ENCODE results near the gene E2F6.

Gene E2F6

DNA sequence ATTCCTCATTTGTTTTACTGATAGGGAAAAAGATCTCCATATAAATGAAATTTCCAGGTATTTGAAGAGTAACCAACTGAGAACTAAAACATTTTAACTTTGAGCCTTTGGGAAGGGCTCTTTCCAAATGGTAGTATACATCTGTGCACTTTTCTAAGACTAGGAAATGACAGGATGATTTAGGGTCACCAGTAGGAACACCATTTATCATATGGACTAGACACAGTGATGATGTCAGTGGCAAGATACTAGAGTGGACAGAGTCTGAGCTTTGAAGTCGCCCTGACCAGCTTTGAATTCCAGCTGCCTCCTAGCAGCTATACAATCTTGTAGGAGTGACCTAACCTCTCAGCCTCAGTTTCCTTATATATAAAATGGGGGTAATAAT lies 56.4 kb downstream of the E2F6 start:
- TF ChIP-seq EZH2 (IDR thresholded peaks at IDR 0.05; ENCODE audit: borderline replicate concordance, low read depth, low read length, severe bottlenecking), result no peak
- TF ChIP-seq, protein P1, sequence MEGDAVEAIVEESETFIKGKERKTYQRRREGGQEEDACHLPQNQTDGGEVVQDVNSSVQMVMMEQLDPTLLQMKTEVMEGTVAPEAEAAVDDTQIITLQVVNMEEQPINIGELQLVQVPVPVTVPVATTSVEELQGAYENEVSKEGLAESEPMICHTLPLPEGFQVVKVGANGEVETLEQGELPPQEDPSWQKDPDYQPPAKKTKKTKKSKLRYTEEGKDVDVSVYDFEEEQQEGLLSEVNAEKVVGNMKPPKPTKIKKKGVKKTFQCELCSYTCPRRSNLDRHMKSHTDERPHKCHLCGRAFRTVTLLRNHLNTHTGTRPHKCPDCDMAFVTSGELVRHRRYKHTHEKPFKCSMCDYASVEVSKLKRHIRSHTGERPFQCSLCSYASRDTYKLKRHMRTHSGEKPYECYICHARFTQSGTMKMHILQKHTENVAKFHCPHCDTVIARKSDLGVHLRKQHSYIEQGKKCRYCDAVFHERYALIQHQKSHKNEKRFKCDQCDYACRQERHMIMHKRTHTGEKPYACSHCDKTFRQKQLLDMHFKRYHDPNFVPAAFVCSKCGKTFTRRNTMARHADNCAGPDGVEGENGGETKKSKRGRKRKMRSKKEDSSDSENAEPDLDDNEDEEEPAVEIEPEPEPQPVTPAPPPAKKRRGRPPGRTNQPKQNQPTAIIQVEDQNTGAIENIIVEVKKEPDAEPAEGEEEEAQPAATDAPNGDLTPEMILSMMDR (IDR thresholded peaks at IDR 0.05; ENCODE audit: borderline replicate concordance, extremely low read depth, low read length, poor library complexity, severe bottlenecking), result no peak
- H3K4me3 ChIP-seq (ENCODE audit: low read depth in 1 of 2, low read length in 2 of 2), result no peak overlapping the region
- H3K27me3 ChIP-seq (ENCODE audit: insufficient read depth, low read length, poor library complexity), result no peaks in the 10 kb centered on the region
- H2AFZ ChIP-seq (ENCODE audit: low read depth, low read length), result no peak overlapping the region
- H3K4me2 ChIP-seq (ENCODE audit: insufficient read depth, low read length), result no peak overlapping the region
- DNase-seq, result no peak
- H4K20me1 ChIP-seq (ENCODE audit: insufficient read depth, low read length), result no peaks in the 10 kb centered on the region
- no peaks in the 10 kb centered on the region for H3K36me3 ChIP-seq (ENCODE audit: insufficient read depth, low read length)
- H3K9me3 ChIP-seq (ENCODE audit: insufficient read depth, low read length, severe bottlenecking), result no peaks in the 10 kb centered on the region
- ATAC-seq (ENCODE audit: insufficient read depth, low read depth), result no peak
- no peaks in the 10 kb centered on the region for H3K4me1 ChIP-seq (ENCODE audit: insufficient read depth, low read length)
- no peak overlapping the region for H3K27ac ChIP-seq (ENCODE audit: low read length)
- no peaks in the 10 kb centered on the region for H3K79me2 ChIP-seq (ENCODE audit: insufficient read depth, low read length)
- H3K9ac ChIP-seq (ENCODE audit: low read depth, low read length), result no peak overlapping the region

DNA sequence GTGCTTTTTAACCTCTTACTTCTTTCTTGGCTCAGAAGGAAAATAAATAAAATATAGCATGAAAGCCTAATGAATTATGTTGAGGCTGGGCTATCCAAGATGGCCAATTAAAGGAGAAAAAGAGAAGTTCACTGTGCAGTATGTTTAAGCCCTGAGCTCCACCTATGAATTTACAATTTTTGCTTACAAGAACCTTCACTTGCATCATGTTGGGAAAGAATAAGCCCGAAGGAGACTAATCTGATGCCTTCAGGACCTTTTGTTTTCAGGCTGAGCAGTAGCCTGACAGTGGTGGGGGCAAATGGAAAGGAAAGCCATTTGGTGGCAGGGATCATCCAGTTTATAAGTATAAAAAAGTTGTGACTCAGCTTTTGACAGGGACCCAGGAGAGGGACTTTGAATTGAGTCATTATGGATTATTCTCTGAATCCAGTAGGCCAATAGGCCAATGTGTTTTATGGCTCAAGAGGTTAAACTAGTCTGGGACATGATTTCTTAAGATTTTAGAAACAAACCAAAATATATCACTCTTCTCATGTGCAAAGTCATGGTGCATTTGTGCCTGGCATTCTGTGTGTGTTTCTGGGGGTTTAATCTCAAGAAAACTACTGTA lies 56.9 kb downstream of the E2F6 start:
- H3K4me2 ChIP-seq (ENCODE audit: insufficient read depth, low read length), result no peak overlapping the region
- H3K9ac ChIP-seq (ENCODE audit: low read depth, low read length), result no peak overlapping the region
- H3K27me3 ChIP-seq (ENCODE audit: insufficient read depth, low read length, poor library complexity), result no peaks in the 10 kb centered on the region
- H3K4me1 ChIP-seq (ENCODE audit: insufficient read depth, low read length), result no peaks in the 10 kb centered on the region
- no peaks in the 10 kb centered on the region for H3K36me3 ChIP-seq (ENCODE audit: insufficient read depth, low read length)
- H2AFZ ChIP-seq (ENCODE audit: low read depth, low read length), result no peak overlapping the region
- DNase-seq (no peak), ATAC-seq (ENCODE audit: insufficient read depth, low read depth) (no peak)
- H4K20me1 ChIP-seq (ENCODE audit: insufficient read depth, low read length), result no peaks in the 10 kb centered on the region
- H3K79me2 ChIP-seq (ENCODE audit: insufficient read depth, low read length), result no peaks in the 10 kb centered on the region
- TF ChIP-seq EZH2 (IDR thresholded peaks at IDR 0.05; ENCODE audit: borderline replicate concordance, low read depth, low read length, severe bottlenecking), result no peak
- TF ChIP-seq, protein P1 (IDR thresholded peaks at IDR 0.05; ENCODE audit: borderline replicate concordance, extremely low read depth, low read length, poor library complexity, severe bottlenecking), result no peak
- H3K9me3 ChIP-seq (ENCODE audit: insufficient read depth, low read length, severe bottlenecking), result no peaks in the 10 kb centered on the region
- H3K4me3 ChIP-seq (ENCODE audit: low read depth in 1 of 2, low read length in 2 of 2), result no peak overlapping the region
- no peak overlapping the region for H3K27ac ChIP-seq (ENCODE audit: low read length)

DNA sequence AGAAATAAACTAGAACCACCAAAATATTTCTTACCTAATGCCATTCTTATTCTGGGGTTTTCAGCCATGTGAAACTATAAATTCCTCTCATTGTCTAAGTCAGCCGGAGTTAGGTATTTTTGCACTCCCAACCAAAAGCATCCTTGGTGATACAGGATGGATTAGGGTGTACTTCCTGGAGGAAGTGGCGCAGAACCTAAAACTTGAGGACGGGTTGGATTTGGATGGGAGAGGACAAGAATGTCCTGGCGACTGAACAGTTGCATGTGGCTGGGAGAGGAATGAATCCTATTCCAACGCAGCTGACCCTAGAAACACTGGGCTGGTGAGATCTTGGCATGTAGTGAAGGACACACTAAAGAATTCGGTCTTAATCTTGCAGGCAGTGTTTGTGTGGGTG lies 58.5 kb downstream of the E2F6 start:
- Histone ChIP-seq H3K79me2 (ENCODE audit: insufficient read depth, low read length) (no peaks in the 10 kb centered on the region), H3K9me3 (ENCODE audit: insufficient read depth, low read length, severe bottlenecking) (no peaks in the 10 kb centered on the region), H3K9ac (ENCODE audit: low read depth, low read length) (no peak overlapping the region), H3K4me1 (ENCODE audit: insufficient read depth, low read length) (no peaks in the 10 kb centered on the region), H3K4me2 (ENCODE audit: insufficient read depth, low read length) (no peak overlapping the region), H3K36me3 (ENCODE audit: insufficient read depth, low read length) (no peaks in the 10 kb centered on the region), H3K4me3 (ENCODE audit: low read depth in 1 of 2, low read length in 2 of 2) (no peak overlapping the region), H4K20me1 (ENCODE audit: insufficient read depth, low read length) (no peaks in the 10 kb centered on the region), H3K27me3 (ENCODE audit: insufficient read depth, low read length, poor library complexity) (no peaks in the 10 kb centered on the region), H3K27ac (ENCODE audit: low read length) (no peak overlapping the region), H2AFZ (ENCODE audit: low read depth, low read length) (no peak overlapping the region)
- DNase-seq (no peak), ATAC-seq (ENCODE audit: insufficient read depth, low read depth) (no peak)
- no peak for TF ChIP-seq EZH2 (IDR thresholded peaks at IDR 0.05; ENCODE audit: borderline replicate concordance, low read depth, low read length, severe bottlenecking)
- TF ChIP-seq, protein P1 (IDR thresholded peaks at IDR 0.05; ENCODE audit: borderline replicate concordance, extremely low read depth, low read length, poor library complexity, severe bottlenecking), result no peak

All from DND-41 (cell line).